ENCODE results near the gene FARS2. TPM values are rescaled to one million over a fixed set of nuclear protein-coding genes. Genes with fewer than 3 reads are reported as not detected.

FARS2 gene
- polyA plus RNA-seq, 1 of the 3 experiments (the other 2 are of a cell fraction), result 12.5 TPM

DNA sequence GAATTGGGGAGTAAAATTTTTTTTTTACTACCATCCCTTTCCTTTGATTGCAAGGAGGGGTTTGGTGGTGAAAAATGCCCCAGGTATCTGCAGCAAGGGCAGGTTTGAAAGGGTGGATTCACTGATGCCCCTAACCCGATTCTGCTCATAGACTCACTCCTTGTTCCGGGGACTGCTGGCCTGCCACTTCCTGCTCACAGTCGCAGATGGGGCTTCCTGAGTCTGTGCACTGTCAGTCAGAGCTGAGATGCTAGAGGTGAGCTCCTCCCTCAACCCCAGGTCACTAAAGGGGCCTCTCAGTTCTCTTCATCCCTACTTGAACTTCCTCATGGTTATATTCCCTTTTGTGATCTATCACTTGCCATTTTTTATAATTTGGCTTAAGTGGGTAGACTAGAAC is 357.9 kb downstream of the FARS2 start:
- H3K9me2 ChIP-seq, result no peaks in the 10 kb centered on the region
- no peak for TF ChIP-seq JUND (IDR thresholded peaks at IDR 0.05)
- TF ChIP-seq, protein P1, sequence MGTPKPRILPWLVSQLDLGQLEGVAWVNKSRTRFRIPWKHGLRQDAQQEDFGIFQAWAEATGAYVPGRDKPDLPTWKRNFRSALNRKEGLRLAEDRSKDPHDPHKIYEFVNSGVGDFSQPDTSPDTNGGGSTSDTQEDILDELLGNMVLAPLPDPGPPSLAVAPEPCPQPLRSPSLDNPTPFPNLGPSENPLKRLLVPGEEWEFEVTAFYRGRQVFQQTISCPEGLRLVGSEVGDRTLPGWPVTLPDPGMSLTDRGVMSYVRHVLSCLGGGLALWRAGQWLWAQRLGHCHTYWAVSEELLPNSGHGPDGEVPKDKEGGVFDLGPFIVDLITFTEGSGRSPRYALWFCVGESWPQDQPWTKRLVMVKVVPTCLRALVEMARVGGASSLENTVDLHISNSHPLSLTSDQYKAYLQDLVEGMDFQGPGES (IDR thresholded peaks at IDR 0.05; ENCODE audit: low read depth, low read length), result no peak
- TF ChIP-seq GATA2 (CRISPR knock-in tag; IDR thresholded peaks at IDR 0.05), result no peak
- TF ChIP-seq, protein P2, sequence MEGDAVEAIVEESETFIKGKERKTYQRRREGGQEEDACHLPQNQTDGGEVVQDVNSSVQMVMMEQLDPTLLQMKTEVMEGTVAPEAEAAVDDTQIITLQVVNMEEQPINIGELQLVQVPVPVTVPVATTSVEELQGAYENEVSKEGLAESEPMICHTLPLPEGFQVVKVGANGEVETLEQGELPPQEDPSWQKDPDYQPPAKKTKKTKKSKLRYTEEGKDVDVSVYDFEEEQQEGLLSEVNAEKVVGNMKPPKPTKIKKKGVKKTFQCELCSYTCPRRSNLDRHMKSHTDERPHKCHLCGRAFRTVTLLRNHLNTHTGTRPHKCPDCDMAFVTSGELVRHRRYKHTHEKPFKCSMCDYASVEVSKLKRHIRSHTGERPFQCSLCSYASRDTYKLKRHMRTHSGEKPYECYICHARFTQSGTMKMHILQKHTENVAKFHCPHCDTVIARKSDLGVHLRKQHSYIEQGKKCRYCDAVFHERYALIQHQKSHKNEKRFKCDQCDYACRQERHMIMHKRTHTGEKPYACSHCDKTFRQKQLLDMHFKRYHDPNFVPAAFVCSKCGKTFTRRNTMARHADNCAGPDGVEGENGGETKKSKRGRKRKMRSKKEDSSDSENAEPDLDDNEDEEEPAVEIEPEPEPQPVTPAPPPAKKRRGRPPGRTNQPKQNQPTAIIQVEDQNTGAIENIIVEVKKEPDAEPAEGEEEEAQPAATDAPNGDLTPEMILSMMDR (IDR thresholded peaks at IDR 0.05), result no peak
- no peak for TF ChIP-seq FOXJ3 (CRISPR knock-in tag; IDR thresholded peaks at IDR 0.05)
- no peak for TF ChIP-seq POLR2AphosphoS5 (IDR thresholded peaks at IDR 0.05; ENCODE audit: low read depth, low read length)
- H3K4me3 ChIP-seq (ENCODE audit: low read depth in 2 of 2, low read length in 1 of 2), result no peak overlapping the region
- no peaks in the 10 kb centered on the region for H3K9me3 ChIP-seq
- H3K79me2 ChIP-seq (ENCODE audit: insufficient read depth), result no peaks in the 10 kb centered on the region
- H4K20me1 ChIP-seq (ENCODE audit: insufficient read depth), result no peaks in the 10 kb centered on the region
- H3K27me3 ChIP-seq (ENCODE audit: insufficient read depth), result no peaks in the 10 kb centered on the region
- WGBS (ENCODE audit: low lambda C conversion rate), result 79% methylated on average over 2 of the region's 3 CpGs
- H3F3A ChIP-seq (replicated peaks; ENCODE audit: insufficient read depth), result no peaks in the 10 kb centered on the region
- H3K36me3 ChIP-seq (replicated peaks in 1 of 2; ENCODE audit: control insufficient read depth in 1 of 2, insufficient read depth in 2 of 2, low read length in 1 of 2), result no peaks in the 10 kb centered on the region
- no peak overlapping the region for H3K4me2 ChIP-seq
- POLR2A ChIA-PET, result no interaction called here
- DNase-seq, result no peak
- H3K4me1 ChIP-seq (ENCODE audit: control insufficient read depth in 1 of 2, insufficient read depth in 2 of 2, low read depth in 1 of 2, low read length in 1 of 2), result no peaks in the 10 kb centered on the region
- H2AFZ ChIP-seq (ENCODE audit: low read depth), result no peak overlapping the region
- H3K9ac ChIP-seq, result no peak overlapping the region
- CTCF ChIA-PET, result no interaction called here
- H3K27ac ChIP-seq (ENCODE audit: low read depth in 2 of 2, low read length in 1 of 2), result no peak overlapping the region

GRCh38 chr6:5622276-5623005 is 361.1 kb downstream of the FARS2 start:
- H3K9me2 ChIP-seq, result no peaks in the 10 kb centered on the region
- no peaks in the 10 kb centered on the region for H3K4me1 ChIP-seq (ENCODE audit: control insufficient read depth in 1 of 2, insufficient read depth in 2 of 2, low read depth in 1 of 2, low read length in 1 of 2)
- H3K4me2 ChIP-seq, result no peak overlapping the region
- no peak overlapping the region for H3K4me3 ChIP-seq (ENCODE audit: low read depth in 2 of 2, low read length in 1 of 2)
- no peaks in the 10 kb centered on the region for H3K27me3 ChIP-seq (ENCODE audit: insufficient read depth)
- no peak overlapping the region for H2AFZ ChIP-seq (ENCODE audit: low read depth)
- POLR2A ChIA-PET, result no interaction called here
- H3F3A ChIP-seq (replicated peaks; ENCODE audit: insufficient read depth), result no peaks in the 10 kb centered on the region
- H3K9me3 ChIP-seq, result no peaks in the 10 kb centered on the region
- no peaks in the 10 kb centered on the region for H3K36me3 ChIP-seq (replicated peaks in 1 of 2; ENCODE audit: control insufficient read depth in 1 of 2, insufficient read depth in 2 of 2, low read length in 1 of 2)
- no peak overlapping the region for H3K27ac ChIP-seq (ENCODE audit: low read depth in 2 of 2, low read length in 1 of 2)
- no peaks in the 10 kb centered on the region for H4K20me1 ChIP-seq (ENCODE audit: insufficient read depth)
- CTCF ChIA-PET, result interaction anchor here (0.8 to 1.5 kb wide), 2 partner anchors 12 to 41 kb away, joined by 3 to 5 read pairs; no protein-coding TSS in a partner anchor
- DNase-seq, result no peak
- H3K79me2 ChIP-seq (ENCODE audit: insufficient read depth), result no peaks in the 10 kb centered on the region
- no peak overlapping the region for H3K9ac ChIP-seq
- 87% methylated on average over 10 of the region's 10 CpGs for WGBS (ENCODE audit: low lambda C conversion rate)
- TF ChIP-seq, protein P1 (IDR thresholded peaks at IDR 0.05; ENCODE audit: low read depth, low read length), result no peak
- no peak for TF ChIP-seq YY1 (IDR thresholded peaks at IDR 0.05; ENCODE audit: low read depth)
- no peak for TF ChIP-seq EP300 (IDR thresholded peaks at IDR 0.05; ENCODE audit: borderline replicate concordance in 1 of 2, low read depth in 1 of 2, low read length in 1 of 2)
- no peak for TF ChIP-seq CHD2 (IDR thresholded peaks at IDR 0.05; ENCODE audit: low read length, partially characterized antibody)
- TF ChIP-seq MXI1 (IDR thresholded peaks at IDR 0.05; ENCODE audit: low read depth, low read length), result no peak
- TF ChIP-seq FOSL2 (IDR thresholded peaks at IDR 0.05; ENCODE audit: borderline replicate concordance, low read depth), result no peak
- TF ChIP-seq RXRA (IDR thresholded peaks at IDR 0.05; ENCODE audit: borderline replicate concordance, low read depth), result no peak
- TF ChIP-seq MEF2A (IDR thresholded peaks at IDR 0.05; ENCODE audit: borderline replicate concordance, low read depth), result no peak
- TF ChIP-seq EZH2phosphoT487 (IDR thresholded peaks at IDR 0.05; ENCODE audit: borderline replicate concordance, low read depth), result no peak
- TF ChIP-seq GABPA (IDR thresholded peaks at IDR 0.05; ENCODE audit: low read depth), result no peak
- TF ChIP-seq, protein P3, sequence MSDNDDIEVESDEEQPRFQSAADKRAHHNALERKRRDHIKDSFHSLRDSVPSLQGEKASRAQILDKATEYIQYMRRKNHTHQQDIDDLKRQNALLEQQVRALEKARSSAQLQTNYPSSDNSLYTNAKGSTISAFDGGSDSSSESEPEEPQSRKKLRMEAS (IDR thresholded peaks at IDR 0.05; ENCODE audit: low read depth), result no peak
- no peak for TF ChIP-seq SIN3A (IDR thresholded peaks at IDR 0.05; ENCODE audit: borderline replicate concordance, low read depth, low read length)
- TF ChIP-seq NFIC (IDR thresholded peaks at IDR 0.05; ENCODE audit: borderline replicate concordance), result no peak
- no peak for TF ChIP-seq USF1 (IDR thresholded peaks at IDR 0.05; ENCODE audit: borderline replicate concordance, low read depth)
- no peak for TF ChIP-seq RCOR1 (IDR thresholded peaks at IDR 0.05; ENCODE audit: low read length)
- no peak for TF ChIP-seq FOXM1 (IDR thresholded peaks at IDR 0.05; ENCODE audit: low read depth)
- TF ChIP-seq FOXJ3 (CRISPR knock-in tag; IDR thresholded peaks at IDR 0.05), result no peak
